SKM-1 (cell line): Measurements from ENCODE around the gene CDC45.

Experiments used
- DNase-seq: peaks from one replicate; lab custom pipeline; 2025; ENCODE audit not compliant: unreplicated experiment; lab: John Stamatoyannopoulos, UW

CDC45 gene

GRCh38 chr22:19447330-19448075 lies 32.2 kb upstream of the CDC45 start, which contains the start of gene C22orf39:
Gene C22orf39, minus strand, starts transcription at chr22:19447711. Its CDS starts 23 bp downstream, at chr22:19447688.
- DNase-seq: peak; percentile 85

- no peak for DNase-seq
Observed at GRCh38 chr22:19448076-19448607, 31.6 kb upstream of the CDC45 start.

GRCh38 chr22:19448739-19449421 lies 30.8 kb upstream of the CDC45 start:
- no peak for DNase-seq

- no peak for DNase-seq
Observed at GRCh38 chr22:19449422-19449767, 30.3 kb upstream of the CDC45 start.

- DNase-seq: no peak
Observed at GRCh38 chr22:19450363-19451175, 29.2 kb upstream of the CDC45 start.

- DNase-seq: no peak
Observed at GRCh38 chr22:19451570-19451969, 28.1 kb upstream of the CDC45 start.

GRCh38 chr22:19453718-19454117 lies 26.0 kb upstream of the CDC45 start:
- no peak for DNase-seq

- DNase-seq: no peak
Observed at GRCh38 chr22:19454156-19454555, 25.6 kb upstream of the CDC45 start.

- no peak for DNase-seq
Observed at GRCh38 chr22:19455033-19455432, 24.7 kb upstream of the CDC45 start.

GRCh38 chr22:19455585-19456370 lies 23.9 kb upstream of the CDC45 start:
- no peak for DNase-seq

- DNase-seq: no peak
Observed at GRCh38 chr22:19456541-19456940, 23.2 kb upstream of the CDC45 start.

GRCh38 chr22:19457828-19458428 lies 21.8 kb upstream of the CDC45 start:
- no peak for DNase-seq

GRCh38 chr22:19460036-19460435 lies 19.7 kb upstream of the CDC45 start:
- no peak for DNase-seq

GRCh38 chr22:19461506-19461905 lies 18.2 kb upstream of the CDC45 start:
- DNase-seq: no peak

GRCh38 chr22:19463008-19463407 lies 16.7 kb upstream of the CDC45 start:
- no peak for DNase-seq

- DNase-seq: no peak
Observed at GRCh38 chr22:19463491-19464469, 15.9 kb upstream of the CDC45 start.

- no peak for DNase-seq
Observed at GRCh38 chr22:19464546-19464945, 15.2 kb upstream of the CDC45 start.

- DNase-seq: no peak
Observed at GRCh38 chr22:19464975-19465374, 14.7 kb upstream of the CDC45 start.

- no peak for DNase-seq
Observed at GRCh38 chr22:19466126-19466716, 13.5 kb upstream of the CDC45 start.
